KG1 (cell line): ENCODE results near the gene OBSCN.

Experiments used
- DNase-seq: peaks from one replicate; lab custom pipeline; 2025; lab: John Stamatoyannopoulos, UW

OBSCN gene

DNA sequence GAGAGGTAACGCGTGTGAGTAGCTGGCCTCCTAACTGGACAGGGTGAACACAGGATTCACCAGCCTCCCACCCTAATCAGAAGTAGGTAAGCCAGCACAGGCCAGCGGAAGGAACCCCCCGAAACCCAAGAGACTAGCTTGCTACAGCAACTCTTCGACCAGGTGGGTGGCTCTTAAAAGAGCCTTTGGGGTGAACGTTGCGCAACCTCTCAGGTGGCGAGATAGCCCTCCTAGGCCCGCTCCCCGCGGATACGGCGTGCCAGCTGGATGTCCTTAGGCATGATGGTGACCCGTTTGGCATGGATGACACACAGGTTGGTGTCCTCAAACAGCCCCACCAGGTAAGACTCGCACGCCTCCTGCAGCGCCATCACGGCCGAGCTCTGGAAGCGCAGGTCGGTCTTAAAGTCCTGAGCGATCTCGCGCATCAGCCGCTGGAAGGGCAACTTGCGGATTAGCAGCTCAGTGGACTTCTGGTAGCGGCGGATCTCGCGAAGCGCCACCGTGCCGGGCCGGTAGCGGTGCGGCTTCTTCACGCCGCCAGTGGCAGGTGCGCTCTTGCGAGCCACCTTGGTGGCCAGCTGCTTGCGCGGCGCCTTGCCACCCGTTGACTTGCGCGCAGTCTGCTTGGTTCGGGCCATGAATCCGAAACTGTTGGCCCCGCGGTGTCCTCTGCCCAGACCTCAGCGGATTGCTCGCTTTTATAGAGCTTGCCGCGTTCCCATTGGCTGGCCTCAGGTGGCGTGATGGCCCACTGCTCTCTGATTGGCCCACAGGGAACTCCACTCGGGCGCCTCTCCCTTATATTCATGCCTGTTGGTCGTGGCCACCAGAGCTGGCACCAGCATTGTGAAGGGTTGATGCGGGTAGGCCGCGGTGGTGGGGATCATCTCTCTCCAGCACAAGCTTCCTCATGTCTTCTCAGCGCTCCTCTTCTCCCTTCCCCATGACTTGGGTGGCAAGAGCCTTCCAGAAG is 217.1 kb downstream of the OBSCN start:
- no peak for DNase-seq

DNA sequence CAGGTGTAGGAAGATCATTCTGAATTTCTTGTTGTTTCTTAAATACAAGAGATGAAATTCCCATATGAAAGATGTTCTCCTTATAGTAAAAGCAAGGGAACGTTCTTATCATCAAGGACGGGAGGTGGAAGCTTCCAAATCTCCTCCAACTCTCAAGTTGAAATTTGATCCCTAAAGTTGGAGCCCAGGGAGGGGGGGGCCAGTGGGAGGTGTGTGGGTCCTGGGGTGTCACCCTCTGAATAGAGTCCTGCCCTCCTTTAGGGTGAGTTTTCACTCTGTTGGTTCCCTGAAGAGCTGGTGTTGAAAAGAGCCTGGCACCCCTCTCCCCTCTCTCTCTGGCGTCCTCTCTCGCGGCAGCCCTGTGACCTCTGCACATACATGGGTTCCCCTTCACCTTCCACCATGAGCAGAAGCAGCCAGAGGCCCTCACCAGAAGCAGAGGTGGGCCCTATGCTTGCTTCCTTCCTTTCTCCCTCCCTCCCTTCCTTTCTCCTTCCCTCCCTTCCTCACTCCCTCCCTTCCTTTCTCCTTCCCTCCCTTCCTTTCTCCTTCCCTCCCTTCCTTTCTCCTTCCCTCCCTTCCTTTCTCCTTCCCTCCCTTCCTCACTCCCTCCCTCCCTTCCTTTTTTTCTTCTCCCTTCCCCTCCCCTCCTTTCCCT is 218.8 kb downstream of the OBSCN start:
- no peak for DNase-seq

DNA sequence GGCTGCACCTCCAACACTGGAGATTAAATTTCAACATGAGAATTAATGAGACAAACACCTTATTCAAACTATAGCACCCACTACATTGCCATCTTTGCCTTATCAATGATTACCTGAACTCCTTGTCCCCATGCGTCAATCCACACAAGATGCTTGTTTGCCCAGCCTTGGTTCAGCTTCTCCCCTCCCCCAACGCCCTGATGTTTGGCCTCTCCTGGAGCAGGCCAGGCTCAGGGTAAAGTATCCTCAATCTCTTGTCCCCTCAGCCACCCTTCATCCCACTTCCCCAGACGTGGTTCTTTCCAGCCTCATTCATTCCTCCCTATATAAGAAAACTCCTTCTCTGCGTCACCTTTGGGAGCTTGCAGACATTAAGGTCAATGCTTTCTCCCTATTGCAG is 220.6 kb downstream of the OBSCN start:
- DNase-seq, result no peak
